GM12892 (cell line): Measurements from ENCODE around the gene TAX1BP3.

Experiments
- DNase-seq: peaks from one replicate; pipeline ENCODE4 v3.0.0; 2011; ENCODE audit not compliant: insufficient read length
- FAIRE-seq: peaks from 2 replicates; lab custom pipeline; 2011; peaks lifted over from hg19 to GRCh38; lab: Jason Lieb, UNC
- POLR2A ChIP-seq: IDR thresholded peaks from 2 replicates; pipeline ENCODE4 v1.6.1; 2011; ENCODE audit warnings: low read depth, low read length, control low read depth
- POLR2AphosphoS5 ChIP-seq: IDR thresholded peaks from 2 replicates; pipeline ENCODE4 v1.6.1; 2011; ENCODE audit warnings: low read depth, low read length, control low read depth
- TAF1 ChIP-seq: IDR thresholded peaks from 2 replicates; pipeline ENCODE4 v1.6.1; 2011; ENCODE audit warnings: low read depth, mild to moderate bottlenecking, control low read depth, low read length, borderline replicate concordance

The TAX1BP3 gene

GRCh38 chr17:3632287-3632686 lies 36.1 kb downstream of the TAX1BP3 start:
- TF ChIP-seq POLR2AphosphoS5 (no peak), TAF1 (no peak), POLR2A (no peak)
- FAIRE-seq: no peak
- no peak for DNase-seq

GRCh38 chr17:3630781-3631180 lies 37.6 kb downstream of the TAX1BP3 start:
- DNase-seq: no peak
- no peak for FAIRE-seq
- no peak for TF ChIP-seq TAF1
- TF ChIP-seq POLR2AphosphoS5: no peak
- TF ChIP-seq POLR2A: no peak

- FAIRE-seq (no peak), DNase-seq (no peak)
- TF ChIP-seq POLR2AphosphoS5 (no peak), TAF1 (no peak), POLR2A (no peak)
These were observed 40.6 kb downstream of the TAX1BP3 start for GRCh38 chr17:3627769-3628167.

GRCh38 chr17:3626831-3627768 lies 41.3 kb downstream of the TAX1BP3 start:
- FAIRE-seq (no peak), DNase-seq (no peak)
- no peak for TF ChIP-seq POLR2AphosphoS5
- no peak for TF ChIP-seq POLR2A
- TF ChIP-seq TAF1: no peak

GRCh38 chr17:3622977-3623594 lies 45.3 kb downstream of the TAX1BP3 start:
- TF ChIP-seq POLR2A (no peak), TAF1 (no peak)
- FAIRE-seq (no peak), DNase-seq (no peak)

GRCh38 chr17:3621146-3621720 lies 47.1 kb downstream of the TAX1BP3 start:
- no peak for TF ChIP-seq TAF1
- no peak for TF ChIP-seq POLR2A
- no peak for TF ChIP-seq POLR2AphosphoS5
- DNase-seq (no peak), FAIRE-seq (no peak)

- DNase-seq (no peak), FAIRE-seq (no peak)
- TF ChIP-seq POLR2AphosphoS5: no peak
- TF ChIP-seq TAF1: no peak
- TF ChIP-seq POLR2A: no peak
These were observed 53.1 kb downstream of the TAX1BP3 start for GRCh38 chr17:3615160-3615870.

GRCh38 chr17:3613124-3613523 lies 55.3 kb downstream of the TAX1BP3 start:
- TF ChIP-seq POLR2A (no peak), TAF1 (no peak), POLR2AphosphoS5 (no peak)
- DNase-seq (no peak), FAIRE-seq (no peak)
